Breast epithelium (tissue), 4 donors: ENCODE measurements around the gene WDR90. TPM values are rescaled to one million over a fixed set of nuclear protein-coding genes. Genes with fewer than 3 reads are reported as not detected.

Source experiments
- DNase-seq, 2 donors: peaks; one replicate each; pipeline ENCODE4 v3.0.0-alpha.2; 2019; ENCODE audit warnings: low spot score in 2 of 2
- H3K27ac ChIP-seq, 2 donors: fragments of 200-600 bp; sonication (generic) in 1 of 2; one replicate each; pipeline ENCODE4 v1.5.1; 2016 to 2019; ENCODE audit warnings: mild to moderate bottlenecking in 1 of 2
- H3K27me3 ChIP-seq, 2 donors: fragments of 200-600 bp; sonication (generic) in 1 of 2; one replicate each; pipeline versions ENCODE4 v1.5.1 to v1.6.0; 2017 to 2019; ENCODE audit warnings: control low read depth in 1 of 2, mild to moderate bottlenecking in 1 of 2
- H3K36me3 ChIP-seq: fragments of 200-600 bp; one replicate; pipeline ENCODE4 v1.5.1; 2019
- H3K4me1 ChIP-seq, 2 donors: fragments of 200-600 bp; sonication (generic); one replicate each; pipeline ENCODE4 v1.5.1; 2016 to 2019; ENCODE audit warnings: control low read depth in 1 of 2
- H3K4me3 ChIP-seq, 3 donors: fragments of 200-600 bp; sonication (generic); 1 replicate in 2 of 3; 2 replicates in 1 of 3; pipeline ENCODE4 v1.5.1; 2016 to 2019; ENCODE audit warnings: mild to moderate bottlenecking in 3 of 3, moderate library complexity in 2 of 3
- H3K9me3 ChIP-seq, 2 donors: fragments of 200-600 bp; sonication (generic) in 1 of 2; one replicate each; pipeline ENCODE4 v1.5.1; 2016 to 2019; ENCODE audit warnings: control low read depth in 1 of 2
- CTCF ChIP-seq, 3 donors: fragments of 450-650 bp; IDR thresholded peaks; one replicate each; pipeline ENCODE4 v1.5.1; 2016 to 2017; ENCODE audit warnings: antibody characterized with exemption in 3 of 3, mild to moderate bottlenecking in 3 of 3, moderate library complexity in 3 of 3
- POLR2A ChIP-seq: fragments of 450-650 bp; IDR thresholded peaks from one replicate; pipeline ENCODE4 v1.6.1; 2016; ENCODE audit warnings: antibody characterized with exemption, mild to moderate bottlenecking, moderate library complexity
- POLR2AphosphoS5 ChIP-seq, 3 donors: sonication (generic); formaldehyde crosslinking; IDR thresholded peaks; one replicate each; pipeline ENCODE4 v1.6.1; 2017; ENCODE audit warnings: antibody characterized with exemption in 3 of 3
- intact Hi-C: fragments of 100-400 bp; cut with DNase I; formaldehyde crosslinking; loops from one replicate; pipeline ENCODE4 v1.15.1; 2023; ENCODE audit warnings: low total_unique reads
- total RNA-seq, 3 donors: library from RNA; depleted of rRNA; stranded (reverse); fragments of >200 nt; gene quantifications; one replicate each; pipeline ENCODE4 v1.1.0, GENCODE V29; 2016

WDR90 gene
- total RNA-seq, 3 donors from 2014 or later: 9.6 to 26.9 (median 22.7) TPM

GRCh38 chr16:704552-705380 lies 55.6 kb downstream of the WDR90 start:
- DNase-seq: no peak

GRCh38 chr16:705431-706188 lies 56.4 kb downstream of the WDR90 start, which contains the start of gene FBXL16:
TSS of gene FBXL16 (minus strand) at chr16:705801. CDS start at chr16:697405, 8,396 bp downstream.
- intact Hi-C loops: no loop called here
- Histone ChIP-seq H3K4me1 (peaks cover 2 to 6% of the 10 kb centered on the region in 2 donors), H3K9me3 (no peaks in the 10 kb centered on the region), H3K36me3 (no peaks in the 10 kb centered on the region), H3K27me3 (peaks cover 24 to 95% of the 10 kb centered on the region in 2 donors), H3K27ac (no peak within 1 kb of the TSS), H3K4me3 (peak within 1 kb of the TSS in 2 of 3 donors; percentile 27 to 60)
- TF ChIP-seq POLR2AphosphoS5 (IDR thresholded peaks at IDR 0.05) (no peak), POLR2A (no peak), CTCF (IDR thresholded peaks at IDR 0.05) (no peak)
- no peak for DNase-seq

More at GRCh38 chr16:704552-705380, 55.6 kb downstream of the WDR90 start:
- Histone ChIP-seq H3K9me3 (no peaks in the 10 kb centered on the region), H3K27ac (no peak overlapping the region), H3K27me3 (peaks cover 23 to 95% of the 10 kb centered on the region in 2 donors), H3K4me1 (peaks cover 2 to 6% of the 10 kb centered on the region in 2 donors), H3K4me3 (peak overlapping the region in 2 of 3 donors; percentile 27 to 60), H3K36me3 (no peaks in the 10 kb centered on the region)
- TF ChIP-seq POLR2AphosphoS5 (IDR thresholded peaks at IDR 0.05) (no peak), CTCF (IDR thresholded peaks at IDR 0.05) (no peak), POLR2A (no peak)
- intact Hi-C loops: no loop called here

- intact Hi-C loops: no loop called here
- no peak for DNase-seq
- H3K27me3 ChIP-seq: peaks cover 23 to 95% of the 10 kb centered on the region in 2 donors
- peak overlapping the region in 2 of 3 donors; percentile 27 to 60 for H3K4me3 ChIP-seq
- H3K27ac ChIP-seq: no peak overlapping the region
- no peaks in the 10 kb centered on the region for H3K36me3 ChIP-seq
- H3K9me3 ChIP-seq: no peaks in the 10 kb centered on the region
- no peak for TF ChIP-seq POLR2AphosphoS5 (IDR thresholded peaks at IDR 0.05)
- no peak for TF ChIP-seq CTCF (IDR thresholded peaks at IDR 0.05)
- TF ChIP-seq POLR2A: no peak
- H3K4me1 ChIP-seq: peaks cover 0 to 6% of the 10 kb centered on the region in 2 donors
These were observed 57.3 kb downstream of the WDR90 start for GRCh38 chr16:706189-707061.

GRCh38 chr16:707062-707538 lies 57.9 kb downstream of the WDR90 start:
- H3K4me1 ChIP-seq: peaks cover 0 to 6% of the 10 kb centered on the region in 2 donors
- no peak overlapping the region for H3K27ac ChIP-seq
- H3K36me3 ChIP-seq: no peaks in the 10 kb centered on the region
- TF ChIP-seq CTCF (IDR thresholded peaks at IDR 0.05) (no peak), POLR2A (no peak), POLR2AphosphoS5 (IDR thresholded peaks at IDR 0.05) (no peak)
- intact Hi-C loops: no loop called here
- no peak for DNase-seq
- H3K9me3 ChIP-seq: no peaks in the 10 kb centered on the region
- peaks cover 24 to 95% of the 10 kb centered on the region in 2 donors for H3K27me3 ChIP-seq
- H3K4me3 ChIP-seq: no peak overlapping the region
